Heart right ventricle (tissue), 16 donors: ENCODE measurements around the gene GOLIM4. TPM values are rescaled to one million over a fixed set of nuclear protein-coding genes. Genes with fewer than 3 reads are reported as not detected.

Experiments
- ATAC-seq, 8 donors: fragments of 200-7000 bp; cut with Tn5 transposase; one replicate each; pipeline ENCODE4 v1.9.1; 2020; ENCODE audit warnings: mild to moderate bottlenecking in 8 of 8, moderate library complexity in 8 of 8, moderate number of reproducible peaks in 1 of 8
- DNase-seq, 2 donors: peaks; one replicate each; pipeline ENCODE4 v3.0.0-alpha.2; 2020
- H3K27ac ChIP-seq, 10 donors: fragments of 200-600 bp; sonication (generic) in 2 of 10; one replicate each; pipeline versions ENCODE4 v1.5.0 to v1.8.0; 2020 to 2022; ENCODE audit warnings: mild to moderate bottlenecking in 3 of 10
- H3K27me3 ChIP-seq, 7 donors: fragments of 200-600 bp; one replicate each; pipeline ENCODE4 v1.8.0; 2021 to 2022; ENCODE audit warnings: mild to moderate bottlenecking in 2 of 7
- H3K36me3 ChIP-seq, 9 donors: fragments of 200-600 bp; sonication (generic) in 1 of 9; one replicate each; pipeline versions ENCODE4 v1.5.0 to v1.8.0; 2020 to 2022; ENCODE audit warnings: mild to moderate bottlenecking in 2 of 9
- H3K4me1 ChIP-seq, 9 donors: fragments of 200-600 bp; sonication (generic) in 1 of 9; one replicate each; pipeline versions ENCODE4 v1.5.0 to v1.8.0; 2020 to 2022; ENCODE audit warnings: mild to moderate bottlenecking in 4 of 9
- H3K4me3 ChIP-seq, 10 donors: fragments of 200-600 bp; sonication (generic) in 2 of 10; one replicate each; pipeline versions ENCODE4 v1.5.0 to v1.8.0; 2020 to 2022; ENCODE audit warnings: mild to moderate bottlenecking in 7 of 10, moderate library complexity in 2 of 10
- H3K9me3 ChIP-seq, 11 donors: fragments of 200-600 bp in 10 of 11; sonication (generic) in 2 of 11; one replicate each; pipeline versions ENCODE4 v1.5.0 to v1.8.0; 2013 to 2022; ENCODE audit warnings: mild to moderate bottlenecking in 2 of 11, control low read depth in 1 of 11, moderate library complexity in 1 of 11
- WGBS, 2 donors: extraction: QIAGEN DNeasy Blood & Tissue Kit; methylation state at CpG; one replicate each; pipeline ENCODE4 v1.1.7; 2013; ENCODE audit warnings: inconsistent platforms in 1 of 2; 5-methylcytosine and 5-hydroxymethylcytosine counted together
- intact Hi-C, 10 donors: fragments of 100-400 bp; cut with DNase I; formaldehyde crosslinking; loops; one replicate each; pipeline versions ENCODE4 v1.11.1 to v1.14.2; 2022
- polyA plus RNA-seq, 2 donors: library from polyadenylated mRNA; stranded (reverse); fragments of 200-250 nt; gene quantifications; one replicate each; pipeline ENCODE4 v1.2.3, GENCODE V29; 2013
- total RNA-seq, 10 donors: library from RNA; stranded (reverse); fragmentation: NEBNext Ultra II Directional in 3 of 10; extraction: Animal tissue kit (Norgen Biotek cat#: 25700) in 3 of 10; gene quantifications; one replicate each; pipeline versions ENCODE4 v1.2.1 to v1.2.4, GENCODE V29; 2021 to 2023
- TF ChIP-seq, protein P1 (sequence below), 9 donors: fragments of 200-600 bp; sonication (generic) in 2 of 9; IDR thresholded peaks; one replicate each; pipeline versions ENCODE4 v1.5.0 to v1.8.0; 2021 to 2022; ENCODE audit warnings: antibody characterized with exemption in 9 of 9, mild to moderate bottlenecking in 5 of 9, moderate library complexity in 1 of 9
- donor health status: Arrhythmogenic right ventricular cardiomyopathy.
- donor health status: ischemic (EF 13 %, LVEDD 7.1; RV severe dilation, severe dysfunction).
- donor health status: healthy with polysubstance abuse.
- donor health status: DM: no; HTN: yes; CAD: no.
- donor health status: DM: no; HTN: no; CAD: no.
- donor health status: ischemic (EF 25% LVEDD 6.9; RV normal size, moderate dysfunction).
- donor health status: ischemic (EF 25% LVEDD 5.7; RV mildly dilated, moderate dysfunction).
- donor health status: healthy.
- donor health status: DM: yes; HTN: yes; CAD: no.
- donor health status: Ischemic cardiomyopathy.
- donor health status: ischemic (EF 35%, LVEDD 5.7; RV mildly dilated, moderate dysfunction).
- donor health status: nonischemic (EF 11% LVEDD 7.7; RV severe dilation, severe dysfunction).
- donor health status: DM: yes; HTN: yes; CAD: no.
- donor health status: PGD.
- donor health status: ischemic (EF 29% LVEDD 5.4; RV normal size, mild dysfunction).
- donor health status: nonischemic (EF 23%, LVEDD 6.1; RV moderate dilation, normal function).

Gene GOLIM4
- total and polyA plus RNA-seq, 12 donors = 18.8 to 103 (median 69.8) TPM

GRCh38 chr3:168080499-168081170, 15.1 kb downstream of the GOLIM4 start:
- Histone ChIP-seq H3K27ac (peak overlapping the region in 2 of 10 donors; percentile 5 to 18), H3K4me3 (no peak overlapping the region), H3K36me3 (no peaks in the 10 kb centered on the region), H3K4me1 (peaks cover 5 to 62% (median 31%) of the 10 kb centered on the region in 9 donors), H3K9me3 (no peaks in the 10 kb centered on the region), H3K27me3 (no peaks in the 10 kb centered on the region)
- TF ChIP-seq, protein P1, sequence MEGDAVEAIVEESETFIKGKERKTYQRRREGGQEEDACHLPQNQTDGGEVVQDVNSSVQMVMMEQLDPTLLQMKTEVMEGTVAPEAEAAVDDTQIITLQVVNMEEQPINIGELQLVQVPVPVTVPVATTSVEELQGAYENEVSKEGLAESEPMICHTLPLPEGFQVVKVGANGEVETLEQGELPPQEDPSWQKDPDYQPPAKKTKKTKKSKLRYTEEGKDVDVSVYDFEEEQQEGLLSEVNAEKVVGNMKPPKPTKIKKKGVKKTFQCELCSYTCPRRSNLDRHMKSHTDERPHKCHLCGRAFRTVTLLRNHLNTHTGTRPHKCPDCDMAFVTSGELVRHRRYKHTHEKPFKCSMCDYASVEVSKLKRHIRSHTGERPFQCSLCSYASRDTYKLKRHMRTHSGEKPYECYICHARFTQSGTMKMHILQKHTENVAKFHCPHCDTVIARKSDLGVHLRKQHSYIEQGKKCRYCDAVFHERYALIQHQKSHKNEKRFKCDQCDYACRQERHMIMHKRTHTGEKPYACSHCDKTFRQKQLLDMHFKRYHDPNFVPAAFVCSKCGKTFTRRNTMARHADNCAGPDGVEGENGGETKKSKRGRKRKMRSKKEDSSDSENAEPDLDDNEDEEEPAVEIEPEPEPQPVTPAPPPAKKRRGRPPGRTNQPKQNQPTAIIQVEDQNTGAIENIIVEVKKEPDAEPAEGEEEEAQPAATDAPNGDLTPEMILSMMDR (IDR thresholded peaks at IDR 0.05) = no peak
- 73 to 76% methylated on average over 5 of the region's 5 CpGs for WGBS, 2 donors
- DNase-seq (no peak), ATAC-seq (peak in 2 of 8 donors; percentile 45 to 53)
- intact Hi-C loops = no loop called here

GRCh38 chr3:168080022-168080421, 15.7 kb downstream of the GOLIM4 start:
- Histone ChIP-seq H3K9me3 (no peaks in the 10 kb centered on the region), H3K27ac (peak overlapping the region in 3 of 10 donors; percentile 3 to 18 (median 5)), H3K4me3 (no peak overlapping the region), H3K4me1 (peaks cover 5 to 58% (median 31%) of the 10 kb centered on the region in 9 donors), H3K27me3 (no peaks in the 10 kb centered on the region), H3K36me3 (no peaks in the 10 kb centered on the region)
- intact Hi-C loops = no loop called here
- TF ChIP-seq, protein P1 (IDR thresholded peaks at IDR 0.05) = no peak
- ATAC-seq (no peak), DNase-seq (no peak)
- 40 to 65% methylated on average over 3 of the region's 3 CpGs for WGBS, 2 donors

DNA sequence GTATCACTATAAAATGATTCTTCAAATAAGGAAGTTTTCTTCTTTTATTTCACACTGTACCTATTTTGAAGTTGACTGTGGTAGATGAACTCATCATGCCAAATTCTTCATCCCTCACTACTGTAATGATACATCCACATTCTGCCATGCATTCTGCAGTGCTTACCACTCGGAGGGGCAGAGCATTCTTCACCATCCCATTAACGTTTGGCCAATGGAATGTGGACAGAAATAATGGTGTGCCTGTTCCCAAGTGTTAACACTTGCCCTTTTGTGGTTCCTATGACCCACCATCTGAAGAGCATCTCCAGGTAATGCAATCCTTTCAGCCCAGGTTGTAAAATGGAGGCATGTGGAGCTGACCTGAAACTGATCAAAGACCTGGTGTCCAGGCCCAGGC, 18.6 kb downstream of the GOLIM4 start:
- DNase-seq = no peak
- H3K27ac ChIP-seq = no peak overlapping the region
- no peaks in the 10 kb centered on the region for H3K27me3 ChIP-seq
- no peaks in the 10 kb centered on the region for H3K9me3 ChIP-seq
- TF ChIP-seq, protein P1 (IDR thresholded peaks at IDR 0.05) = no peak
- no peak overlapping the region for H3K4me3 ChIP-seq
- 62 to 66% methylated on average over 2 of the region's 2 CpGs for WGBS, 2 donors
- H3K4me1 ChIP-seq = peaks cover 12 to 68% (median 44%) of the 10 kb centered on the region in 9 donors
- no peak for ATAC-seq
- intact Hi-C loops = no loop called here
- no peaks in the 10 kb centered on the region for H3K36me3 ChIP-seq

DNA sequence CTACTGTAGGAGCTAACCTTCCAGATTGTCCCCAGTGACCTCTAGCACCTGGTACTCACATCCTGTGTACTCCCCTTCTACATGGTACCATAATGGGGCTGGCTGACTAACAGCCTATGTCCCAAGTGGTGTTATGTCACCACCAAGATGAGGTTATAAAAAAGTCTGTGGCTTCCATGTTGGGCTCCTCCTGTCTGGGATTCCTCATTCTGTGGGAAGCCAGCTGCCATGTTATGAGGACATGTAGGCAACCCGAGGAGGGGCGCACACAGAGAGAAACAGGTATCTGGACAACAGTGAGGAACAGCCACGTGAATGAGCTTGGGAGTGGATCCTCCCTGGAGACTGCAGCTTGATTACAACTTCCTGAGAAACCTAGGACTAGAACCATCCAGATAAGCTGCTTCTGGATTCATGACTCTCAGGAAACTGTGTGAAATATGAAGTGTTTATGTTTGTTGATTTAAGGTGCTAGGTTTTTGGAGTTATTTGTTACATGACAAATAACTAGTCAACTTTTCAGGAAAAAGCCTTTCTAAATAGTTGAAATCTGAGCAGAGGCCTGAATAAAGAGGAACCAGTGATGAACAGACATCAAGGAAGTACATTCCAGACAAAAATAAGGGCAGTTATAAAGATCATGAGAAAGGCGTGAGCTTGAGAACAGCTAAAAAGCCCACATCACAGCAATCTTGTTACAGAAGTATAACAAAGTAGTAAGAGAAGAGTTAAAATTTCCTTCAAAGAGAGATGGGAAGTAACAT, 21.7 kb downstream of the GOLIM4 start:
- Histone ChIP-seq H3K4me1 (peaks cover 7 to 52% (median 22%) of the 10 kb centered on the region in 9 donors), H3K4me3 (no peak overlapping the region), H3K36me3 (no peaks in the 10 kb centered on the region), H3K27ac (peak overlapping the region in 4 of 10 donors; percentile 5 to 28 (median 24)), H3K9me3 (no peaks in the 10 kb centered on the region), H3K27me3 (no peaks in the 10 kb centered on the region)
- TF ChIP-seq, protein P1 (IDR thresholded peaks at IDR 0.05) = no peak
- 65 to 66% methylated on average over 4 of the region's 4 CpGs for WGBS, 2 donors
- DNase-seq (no peak), ATAC-seq (peak in 6 of 8 donors; percentile 42 to 63 (median 52))
- intact Hi-C loops = no loop called here
